DMS79 (cell line): Measurements from ENCODE around the gene TEKTIP1.
"Not testable (repeated sequence)": the region's sequence is repeated elsewhere in the genome, so short reads cannot be mapped to it uniquely, and the experiment has no call there.

Experiments used
- DNase-seq: peaks from one replicate; lab custom pipeline; 2025; lab: John Stamatoyannopoulos, UW

TEKTIP1 gene

DNA sequence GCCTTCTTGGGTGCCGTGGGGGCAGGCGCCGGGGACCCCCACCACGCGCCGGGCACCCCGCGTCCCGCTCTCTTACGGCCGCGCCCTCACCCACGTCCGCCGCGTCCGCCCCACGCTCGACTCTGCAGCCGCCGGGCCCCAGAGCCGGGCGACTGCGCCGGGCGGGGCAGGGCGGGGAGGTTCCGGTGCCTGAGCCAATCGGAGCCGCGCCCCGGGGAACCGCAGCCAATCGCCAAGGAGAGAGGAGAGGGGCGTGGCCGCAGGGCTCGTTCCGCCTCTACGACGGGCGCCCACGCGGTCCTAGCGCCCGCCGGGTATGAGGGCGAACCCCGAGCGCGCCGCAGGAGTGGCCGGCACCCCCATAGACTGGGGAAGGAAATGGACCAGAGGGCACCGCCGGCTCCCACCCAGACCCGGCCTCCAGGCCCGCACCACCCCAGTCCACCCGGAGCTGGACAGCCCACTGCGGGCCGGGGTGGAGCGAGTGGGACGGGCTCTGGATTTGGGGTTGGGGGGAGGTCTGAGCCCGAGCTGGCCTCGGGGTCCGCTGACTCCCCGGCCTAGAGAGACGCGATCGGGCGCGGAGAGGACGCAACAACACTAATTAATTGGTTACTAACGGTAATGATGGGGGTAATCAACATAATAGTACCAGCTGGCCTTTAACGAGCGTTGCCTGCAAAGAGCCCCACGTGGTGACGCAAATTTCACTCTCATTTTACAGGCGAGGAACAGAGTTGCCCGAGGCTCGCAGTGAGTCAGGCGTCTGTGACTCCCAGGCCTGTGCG lies 18.7 kb downstream of the TEKTIP1 start, which contains the start of gene MFSD12:
Gene MFSD12 (minus strand): TSS at position 126 of the 788 bp plus-strand sequence. CDS start 183 bp downstream, outside the sequence.
- peak; percentile 70 for DNase-seq

DNA sequence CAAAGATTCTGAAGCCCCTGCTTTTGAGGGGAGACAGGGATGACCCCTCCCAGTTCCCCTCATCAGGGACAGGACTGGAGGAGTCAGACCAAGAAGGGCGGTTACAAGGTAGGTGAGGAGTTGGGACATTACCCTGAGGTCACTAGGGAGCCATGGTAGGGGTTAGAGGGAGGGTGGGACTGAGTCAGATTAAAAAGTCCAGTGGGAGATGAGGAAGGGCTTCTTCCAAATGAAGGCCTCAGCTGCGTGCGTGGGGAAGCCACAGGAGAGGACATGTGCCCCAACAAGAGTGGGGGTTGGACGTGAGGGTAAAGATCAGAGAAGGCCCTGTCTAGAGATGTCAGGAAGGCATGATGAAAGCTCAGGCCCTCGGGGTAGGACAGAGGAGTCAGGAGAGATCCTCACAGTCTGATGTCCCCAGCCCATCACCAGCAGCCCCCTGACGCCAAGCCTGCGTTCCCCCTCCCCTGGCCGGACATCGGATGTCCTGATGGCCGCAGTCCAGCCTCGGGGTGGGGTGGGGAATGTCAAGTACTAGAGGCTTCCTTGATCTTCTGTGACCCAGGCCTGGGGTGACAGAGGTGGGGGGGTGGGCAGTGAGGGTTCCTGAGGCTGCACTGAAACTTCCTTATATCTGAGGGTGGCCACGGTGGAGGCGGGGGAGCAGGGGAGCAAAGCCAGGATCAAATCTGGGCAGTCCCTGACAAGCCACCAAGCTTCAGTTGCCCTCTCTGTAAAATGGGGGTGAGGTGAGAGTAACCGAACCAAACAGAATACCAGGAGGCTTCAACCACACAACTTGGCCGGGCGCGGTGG lies 24.9 kb downstream of the TEKTIP1 start:
- DNase-seq: no peak

DNA sequence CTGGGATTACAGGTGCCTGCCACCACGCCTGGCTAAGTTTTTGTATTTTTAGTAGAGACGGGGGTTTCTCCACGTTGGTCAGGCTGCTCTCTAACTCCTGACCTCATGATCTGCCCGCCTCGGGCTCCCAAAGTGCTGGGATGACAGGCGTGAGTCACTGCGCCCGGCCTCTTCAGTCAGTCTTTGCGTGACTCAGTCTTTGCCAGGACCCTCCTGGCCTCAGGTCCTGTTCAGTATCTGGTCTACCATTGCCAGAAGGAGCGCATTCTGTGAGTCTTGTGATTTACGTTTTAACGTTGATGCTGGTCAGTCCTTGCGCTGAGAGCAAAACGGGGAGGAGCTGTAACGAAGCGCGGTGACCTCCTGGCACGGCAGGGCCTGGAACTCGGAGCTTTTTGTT lies 26.2 kb downstream of the TEKTIP1 start:
- DNase-seq: no peak

DNA sequence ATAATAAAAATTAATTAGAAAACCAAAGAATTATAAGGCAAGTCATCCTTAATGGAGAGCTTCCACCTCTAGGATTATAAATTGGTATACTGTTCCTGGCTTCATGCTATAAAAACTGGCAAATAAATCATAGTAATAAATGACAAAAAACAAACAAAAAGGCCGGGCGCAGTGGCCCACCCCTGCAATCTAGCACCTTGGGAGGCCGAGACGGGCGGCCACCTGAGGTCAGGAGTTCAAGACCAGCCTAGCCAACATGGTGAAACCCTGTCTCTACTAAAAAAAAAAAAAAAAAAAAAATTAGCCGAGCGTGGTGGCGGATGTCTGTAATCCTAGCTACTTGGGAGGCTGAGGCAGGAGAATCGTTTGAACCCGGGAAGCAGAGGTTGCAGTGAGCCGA lies 31.1 kb downstream of the TEKTIP1 start:
- not testable (repeated sequence) for DNase-seq

DNA sequence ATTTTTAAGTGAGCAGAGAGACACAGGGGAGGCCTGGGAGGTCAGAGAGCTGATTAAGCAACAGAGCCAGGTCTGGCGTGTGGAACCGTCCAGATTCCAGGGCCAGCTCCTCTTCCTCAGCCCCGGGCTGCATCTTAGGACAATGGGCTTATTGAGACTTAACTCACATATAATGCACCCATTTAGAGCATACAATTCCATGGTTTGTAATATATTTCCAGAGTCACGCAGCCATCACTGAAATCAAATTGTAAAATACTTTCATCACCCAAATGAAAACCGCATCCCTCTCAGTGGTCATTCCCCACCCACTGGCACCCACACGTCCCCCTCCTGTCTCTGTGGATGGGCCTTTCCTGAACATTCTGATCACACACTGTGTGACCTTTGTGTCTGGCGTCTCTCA lies 31.6 kb downstream of the TEKTIP1 start:
- no peak for DNase-seq

DNA sequence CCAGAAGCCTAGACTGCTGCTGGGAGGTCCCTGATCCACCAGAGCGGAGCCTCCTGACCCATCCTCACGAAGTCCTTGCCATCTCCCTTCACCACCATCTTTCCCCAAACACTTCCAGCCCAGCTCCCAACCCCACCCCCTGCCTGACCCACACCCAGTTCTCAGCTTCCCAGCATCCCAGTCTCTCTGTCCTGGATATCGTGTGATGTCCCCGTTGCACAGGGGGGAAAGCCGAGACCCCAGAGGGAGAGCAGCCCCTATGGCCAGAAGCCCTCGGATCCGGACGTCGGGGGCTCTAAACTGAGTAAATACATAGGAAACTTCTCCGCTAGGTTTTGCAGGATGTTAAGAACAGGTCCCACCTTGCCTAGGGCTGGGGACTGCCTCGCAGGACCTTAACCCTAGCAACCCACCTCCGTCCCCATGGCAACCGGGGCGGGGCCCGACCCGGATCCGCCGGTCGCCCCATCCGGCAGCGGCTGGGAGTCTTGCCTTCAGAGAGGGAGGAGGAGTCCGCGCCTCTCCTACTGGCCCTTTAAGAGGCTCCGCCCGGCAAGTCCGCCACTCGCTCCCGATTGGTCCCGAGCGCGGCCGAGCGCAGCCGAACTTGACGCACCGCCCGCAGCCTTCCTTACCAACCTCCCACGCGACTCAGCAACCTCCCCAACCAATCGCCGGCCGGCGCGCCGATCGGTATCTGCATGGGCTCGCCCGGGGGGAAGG lies 33.3 kb downstream of the TEKTIP1 start:
- DNase-seq: peak; percentile 96

DNA sequence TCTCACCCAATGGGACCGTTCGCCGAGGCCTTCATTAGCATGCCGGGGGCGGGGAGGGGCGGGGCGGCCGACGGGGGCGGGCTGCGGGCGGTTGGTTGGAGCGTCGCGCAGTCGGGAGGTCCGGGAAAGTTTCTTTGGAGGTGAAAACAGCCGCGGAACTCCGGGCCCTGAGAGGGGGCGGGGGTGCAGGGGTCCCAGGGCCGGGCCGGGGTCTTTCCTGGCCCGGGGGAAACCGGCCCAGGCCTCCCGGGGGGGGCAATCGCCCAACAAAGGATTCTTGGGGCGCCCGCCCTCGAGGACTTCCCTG lies 33.8 kb downstream of the TEKTIP1 start, which contains the start of gene HMG20B:
Gene HMG20B (plus strand): TSS at position 90 of the 307 bp plus-strand sequence. CDS start 366 bp downstream, outside the sequence.
- no peak for DNase-seq

DNA sequence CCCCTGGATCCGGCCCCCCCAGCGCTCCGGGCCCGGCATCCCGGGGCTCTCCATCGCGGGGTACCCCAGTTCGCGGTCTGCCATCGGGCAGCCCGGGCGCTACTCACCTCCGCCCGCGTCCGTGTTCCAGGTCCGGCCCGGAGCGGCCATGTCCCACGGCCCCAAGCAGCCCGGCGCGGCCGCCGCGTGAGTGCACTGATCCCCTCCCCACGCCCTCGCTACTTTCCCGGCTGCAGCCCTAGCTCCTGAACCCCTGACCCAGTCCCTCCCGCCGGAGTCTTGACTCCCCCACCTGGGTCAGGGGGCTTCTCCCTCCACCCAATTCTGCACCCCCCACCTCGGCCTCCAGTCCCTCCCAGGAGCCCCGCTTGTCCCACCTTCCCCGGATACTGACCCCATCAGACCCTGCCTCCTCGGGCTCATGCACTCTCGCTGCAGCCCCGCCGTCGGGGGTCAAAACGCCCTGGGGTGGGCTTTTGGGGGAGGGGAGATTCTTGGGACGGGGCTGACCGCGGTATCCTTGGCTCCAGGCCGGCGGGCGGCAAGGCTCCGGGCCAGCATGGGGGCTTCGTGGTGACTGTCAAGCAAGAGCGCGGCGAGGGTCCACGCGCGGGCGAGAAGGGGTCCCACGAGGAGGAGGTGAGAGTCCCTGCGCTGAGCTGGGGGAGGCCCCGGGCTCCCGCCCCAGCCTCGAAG lies 34.3 kb downstream of the TEKTIP1 start:
- DNase-seq: no peak

DNA sequence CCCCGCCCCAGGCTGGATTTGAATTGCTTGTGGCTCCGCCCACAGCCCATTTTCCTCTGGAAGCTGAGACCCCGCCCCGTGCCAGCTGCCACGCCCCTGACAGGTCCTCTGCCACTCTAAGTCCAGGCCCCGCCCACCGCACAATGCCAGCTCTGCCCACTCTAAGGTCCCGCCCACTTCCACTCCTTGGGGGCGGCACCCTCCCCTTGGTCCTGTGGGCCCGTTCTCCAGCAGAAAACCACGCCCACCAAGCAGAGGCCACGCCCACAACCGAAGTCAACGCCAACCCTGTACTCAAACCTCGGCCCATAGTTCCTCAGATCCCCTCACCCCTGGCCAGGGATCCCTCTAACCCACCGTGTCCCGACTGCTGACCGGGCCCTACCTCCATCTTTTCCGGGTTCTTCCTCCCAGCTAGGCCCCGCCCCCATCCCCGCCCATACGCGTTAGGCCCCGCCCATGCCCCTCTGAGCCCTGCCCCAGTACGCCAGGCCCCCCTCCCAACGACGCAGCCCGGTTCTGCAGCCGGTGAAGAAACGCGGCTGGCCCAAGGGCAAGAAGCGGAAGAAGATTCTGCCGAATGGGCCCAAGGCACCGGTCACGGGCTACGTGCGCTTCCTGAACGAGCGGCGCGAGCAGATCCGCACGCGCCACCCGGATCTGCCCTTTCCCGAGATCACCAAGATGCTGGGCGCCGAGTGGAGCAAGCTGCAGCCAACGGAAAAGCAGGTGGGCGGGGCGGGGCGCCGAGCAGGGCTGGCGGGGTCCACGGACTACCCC lies 35.1 kb downstream of the TEKTIP1 start:
- no peak for DNase-seq

DNA sequence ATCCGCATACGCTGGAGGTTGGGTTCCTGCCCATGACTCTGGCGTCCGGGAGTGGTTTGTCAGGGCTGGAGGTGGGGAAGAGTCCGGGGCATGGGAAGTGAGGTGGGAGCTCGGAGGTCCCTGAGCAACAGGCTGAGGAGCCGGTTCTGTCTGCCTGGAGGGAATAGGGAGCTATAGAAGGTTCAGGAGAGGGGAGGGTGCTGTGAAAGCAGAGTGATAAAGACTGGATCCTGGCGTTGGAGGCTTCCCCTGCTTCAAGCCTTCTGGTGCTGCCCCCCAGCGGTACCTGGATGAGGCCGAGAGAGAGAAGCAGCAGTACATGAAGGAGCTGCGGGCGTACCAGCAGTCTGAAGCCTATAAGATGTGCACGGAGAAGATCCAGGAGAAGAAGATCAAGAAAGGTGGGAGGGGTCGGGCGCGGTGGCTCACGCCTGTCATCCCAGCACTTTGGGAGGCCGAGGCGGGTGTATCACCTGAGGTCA lies 36.3 kb downstream of the TEKTIP1 start:
- DNase-seq: no peak

DNA sequence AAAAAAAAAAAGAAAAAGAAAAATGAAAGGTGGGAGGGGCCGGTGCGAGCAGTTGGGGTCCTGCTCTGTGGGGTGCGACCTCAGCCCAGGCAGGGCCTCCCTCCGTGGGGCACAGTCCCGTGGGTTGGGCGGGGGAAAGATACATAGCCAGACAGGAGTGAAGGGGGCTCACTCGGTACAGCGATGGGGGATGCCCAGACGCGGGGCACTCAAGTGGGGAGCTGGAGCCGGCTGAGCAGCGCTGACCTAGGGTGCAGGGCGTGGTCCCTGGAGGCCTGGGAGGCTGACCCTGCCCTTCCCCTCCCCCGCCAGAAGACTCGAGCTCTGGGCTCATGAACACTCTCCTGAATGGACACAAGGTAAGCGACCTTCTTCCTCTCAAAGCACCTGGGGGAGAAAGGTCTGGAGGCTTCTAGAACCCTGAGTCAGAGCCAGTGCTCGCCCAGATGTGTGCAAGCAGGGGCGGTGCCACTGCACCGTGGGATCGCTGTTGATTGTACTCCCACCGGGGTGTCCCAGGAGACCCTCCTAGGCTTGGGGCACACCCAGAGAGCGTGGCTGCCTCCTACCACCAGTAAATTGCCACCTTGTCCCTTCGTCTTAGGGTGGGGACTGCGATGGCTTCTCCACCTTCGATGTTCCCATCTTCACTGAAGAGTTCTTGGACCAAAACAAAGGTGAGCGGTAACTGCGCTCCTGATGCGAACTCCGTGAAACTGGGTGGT lies 37.1 kb downstream of the TEKTIP1 start:
- no peak for DNase-seq

DNA sequence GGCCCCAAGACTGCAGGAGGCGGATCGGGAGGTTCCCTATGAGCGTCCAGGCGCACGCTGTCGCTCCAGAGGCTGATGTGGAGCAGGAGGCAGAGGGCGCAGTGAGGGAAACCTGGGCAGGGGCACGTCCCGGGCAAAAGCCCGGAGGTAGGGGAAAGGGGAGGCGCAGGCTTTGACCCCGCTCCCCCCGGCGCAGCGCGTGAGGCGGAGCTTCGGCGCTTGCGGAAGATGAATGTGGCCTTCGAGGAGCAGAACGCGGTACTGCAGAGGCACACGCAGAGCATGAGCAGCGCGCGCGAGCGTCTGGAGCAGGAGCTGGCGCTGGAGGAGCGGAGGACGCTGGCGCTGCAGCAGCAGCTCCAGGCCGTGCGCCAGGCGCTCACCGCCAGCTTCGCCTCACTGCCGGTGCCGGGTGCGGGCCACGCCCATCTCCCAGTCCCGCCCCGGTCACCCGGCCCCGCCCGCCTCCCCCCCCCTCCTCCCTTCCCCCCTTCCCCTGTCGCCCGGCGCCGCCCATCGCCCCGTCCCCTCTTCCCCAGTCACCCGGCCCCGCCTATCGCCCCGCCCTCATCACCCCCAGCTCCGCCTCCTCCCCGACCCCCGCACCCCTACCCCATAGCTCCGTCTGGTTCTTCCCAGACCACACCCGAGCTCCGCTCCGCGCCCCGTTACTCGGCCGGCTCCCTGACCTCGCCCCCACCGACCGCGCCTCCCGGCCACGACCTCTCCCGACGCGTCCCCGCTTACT lies 37.9 kb downstream of the TEKTIP1 start:
- DNase-seq: no peak

DNA sequence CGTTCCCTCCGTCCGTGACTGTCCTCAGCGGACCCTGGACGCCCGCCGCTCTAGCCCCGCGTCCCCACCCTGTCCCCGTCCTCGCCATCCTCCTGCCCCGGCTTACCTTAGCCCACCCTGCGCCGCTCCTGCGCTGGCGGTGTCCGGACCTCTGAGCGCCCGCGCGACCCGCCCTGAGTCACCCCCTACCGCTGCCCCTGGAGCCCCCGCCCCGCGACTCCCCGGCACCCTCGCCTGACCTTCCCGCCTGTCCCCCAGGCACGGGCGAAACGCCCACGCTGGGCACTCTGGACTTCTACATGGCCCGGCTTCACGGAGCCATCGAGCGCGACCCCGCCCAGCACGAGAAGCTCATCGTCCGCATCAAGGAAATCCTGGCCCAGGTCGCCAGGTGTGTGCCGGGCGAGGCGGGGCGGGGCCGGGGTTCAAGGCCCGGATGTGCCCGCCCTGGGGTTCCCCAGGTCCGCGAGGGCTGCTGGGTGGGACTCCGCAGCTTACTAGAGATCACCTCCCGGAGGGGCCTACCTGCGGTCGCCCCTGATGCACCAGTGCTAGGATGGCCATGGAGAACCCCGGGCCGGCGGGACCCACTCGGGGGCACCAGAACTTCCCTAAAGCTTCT lies 38.9 kb downstream of the TEKTIP1 start:
- DNase-seq: no peak

DNA sequence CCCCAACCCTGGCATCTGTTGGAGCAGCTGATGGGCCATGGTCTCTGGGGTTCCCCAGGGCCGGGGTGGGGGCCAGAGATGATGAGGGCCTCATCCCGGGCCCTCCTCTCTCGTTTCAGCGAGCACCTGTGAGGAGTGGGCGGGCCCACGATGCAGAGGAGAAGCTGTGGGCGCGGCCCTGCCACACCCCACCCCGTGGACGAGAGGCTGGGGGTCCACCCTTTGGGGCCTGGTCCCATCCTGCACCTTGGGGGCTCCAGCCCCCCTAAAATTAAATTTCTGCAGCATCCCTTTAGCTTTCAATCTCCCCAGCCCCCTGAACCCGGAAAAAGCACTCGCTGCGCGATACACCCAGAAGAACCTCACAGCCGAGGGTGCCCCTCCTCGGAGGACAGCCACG lies 39.4 kb downstream of the TEKTIP1 start:
- DNase-seq: no peak

DNA sequence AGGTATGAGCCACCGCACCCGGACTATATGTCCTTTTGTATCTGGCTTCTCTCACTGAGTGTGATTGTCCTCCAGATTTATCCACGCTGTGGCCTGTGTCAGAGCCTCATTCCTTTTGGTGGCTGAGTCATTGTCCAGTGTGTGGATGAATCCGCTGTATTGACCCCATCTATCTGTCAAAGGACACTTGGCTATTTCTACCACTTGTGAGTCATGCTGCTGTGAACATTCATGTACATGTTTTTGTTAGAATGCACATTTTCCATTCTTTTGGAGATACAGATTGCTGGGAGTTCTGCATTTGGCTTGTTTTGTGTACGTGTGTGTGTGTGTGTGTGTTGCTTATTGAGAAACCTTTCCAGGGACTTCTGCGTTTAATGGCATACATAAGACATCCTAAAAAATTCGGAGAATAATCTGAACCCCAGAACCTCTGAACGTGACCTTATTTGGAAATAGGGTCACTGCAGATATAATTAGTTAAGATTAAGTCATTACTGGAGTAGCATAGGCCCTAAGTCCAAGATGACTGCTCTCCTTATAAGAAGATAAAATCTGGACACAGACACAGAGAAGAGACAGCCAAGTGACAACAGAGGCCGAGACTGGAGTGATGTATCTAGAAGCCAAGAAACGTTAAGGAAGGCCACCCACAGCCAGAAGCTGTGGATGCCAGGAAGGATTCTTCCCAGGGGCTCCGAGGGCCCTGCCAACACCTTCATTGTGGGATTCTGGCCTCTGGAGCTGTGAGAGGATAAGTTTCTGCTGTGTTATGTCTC lies 41.4 kb downstream of the TEKTIP1 start:
- DNase-seq: no peak

DNA sequence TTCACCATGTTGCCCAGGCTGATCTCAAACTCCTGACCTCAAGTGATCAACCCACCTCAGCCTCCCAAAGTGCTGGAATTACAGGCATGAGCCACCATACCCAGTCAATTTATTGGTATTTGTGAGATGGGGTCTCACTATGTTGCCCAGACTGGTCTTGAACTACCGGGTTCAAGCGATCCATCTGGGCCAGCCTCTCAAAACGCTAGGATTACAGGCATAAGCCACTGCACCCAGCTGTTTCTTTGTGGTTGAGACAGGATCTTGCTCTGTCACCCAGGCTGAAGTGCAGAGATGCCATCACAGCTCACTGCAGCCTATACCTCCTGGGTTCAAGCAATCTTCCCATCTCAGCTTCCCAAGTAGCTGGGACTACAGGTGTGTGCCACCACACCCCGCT lies 42.8 kb downstream of the TEKTIP1 start:
- DNase-seq: not testable (repeated sequence)

DNA sequence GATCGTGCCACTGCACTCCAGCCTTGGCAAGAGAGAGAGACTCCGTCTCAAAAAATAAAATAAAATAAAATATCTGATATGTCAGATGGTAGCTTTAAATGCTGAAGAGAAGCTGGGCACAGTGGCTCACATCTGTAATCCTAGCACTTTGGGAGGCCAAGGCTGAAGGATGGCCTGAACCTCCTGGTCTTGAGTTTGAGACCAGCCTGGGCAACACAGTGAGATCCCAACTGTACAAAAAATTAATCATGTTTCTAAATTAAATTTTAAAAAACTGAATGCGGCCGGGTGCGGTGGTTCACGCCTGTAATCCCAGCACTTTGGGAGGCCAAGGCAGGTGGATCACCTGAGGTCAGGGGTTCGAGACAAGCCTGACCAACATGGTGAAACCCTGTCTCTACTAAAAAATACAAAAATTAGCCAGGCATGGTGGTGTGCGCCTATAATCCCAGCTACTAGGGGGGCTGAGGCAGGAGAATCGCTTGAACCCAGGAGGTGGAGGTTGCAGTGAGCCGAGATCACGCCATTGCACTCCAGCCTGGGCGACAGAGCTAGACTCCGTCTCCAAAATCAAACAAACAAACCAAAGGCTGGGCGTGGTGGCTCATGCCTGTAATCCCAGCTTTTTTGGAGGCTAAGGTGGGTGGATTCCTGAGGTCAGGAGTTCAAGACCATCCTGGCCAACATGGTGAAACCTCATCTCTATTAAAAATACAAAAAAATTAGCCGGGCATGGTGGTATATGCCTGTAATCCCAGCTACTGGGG lies 45.2 kb downstream of the TEKTIP1 start:
- not testable (repeated sequence) for DNase-seq
